Fibroblast of skin of abdomen (primary cell): ENCODE measurements around the gene GPC5.
A peak's percentile ranks its signal among the peaks of the same experiment; 100 is the strongest.
"Not testable (repeated sequence)": the region's sequence is repeated elsewhere in the genome, so short reads cannot be mapped to it uniquely, and the experiment has no call there.

ENCODE experiments used
- DNase-seq: peaks from one replicate; pipeline ENCODE4 v3.0.0-alpha.2; 2013

GPC5 gene

GRCh38 chr13:91722267-91722884 lies 324.0 kb downstream of the GPC5 start:
- DNase-seq = peak; percentile 31

- no peak for DNase-seq
Observed at GRCh38 chr13:91724591-91724990, 326.2 kb downstream of the GPC5 start.

GRCh38 chr13:91725646-91726045 lies 327.2 kb downstream of the GPC5 start:
- no peak for DNase-seq

- DNase-seq = no peak
Observed at GRCh38 chr13:91726671-91727070, 328.2 kb downstream of the GPC5 start.

- DNase-seq = no peak
Observed at GRCh38 chr13:91729859-91730258, 331.4 kb downstream of the GPC5 start.

- no peak for DNase-seq
Observed at GRCh38 chr13:91739751-91740150, 341.3 kb downstream of the GPC5 start.

- DNase-seq = no peak
Observed at GRCh38 chr13:91740756-91741155, 342.3 kb downstream of the GPC5 start.

GRCh38 chr13:91741925-91742324 lies 343.5 kb downstream of the GPC5 start:
- no peak for DNase-seq

- DNase-seq = no peak
Observed at GRCh38 chr13:91744284-91744683, 345.9 kb downstream of the GPC5 start.

- DNase-seq = no peak
Observed at GRCh38 chr13:91745967-91746366, 347.5 kb downstream of the GPC5 start.

GRCh38 chr13:91747186-91747585 lies 348.8 kb downstream of the GPC5 start:
- no peak for DNase-seq

- DNase-seq = no peak
Observed at GRCh38 chr13:91748416-91749089, 350.1 kb downstream of the GPC5 start.

- DNase-seq = no peak
Observed at GRCh38 chr13:91758724-91759123, 360.3 kb downstream of the GPC5 start.

- DNase-seq = no peak
Observed at GRCh38 chr13:91762957-91763356, 364.5 kb downstream of the GPC5 start.

GRCh38 chr13:91764527-91764926 lies 366.1 kb downstream of the GPC5 start:
- no peak for DNase-seq

- DNase-seq = no peak
Observed at GRCh38 chr13:91767651-91768050, 369.2 kb downstream of the GPC5 start.

- no peak for DNase-seq
Observed at GRCh38 chr13:91768746-91769145, 370.3 kb downstream of the GPC5 start.

- DNase-seq = no peak
Observed at GRCh38 chr13:91771229-91771628, 372.8 kb downstream of the GPC5 start.

- DNase-seq = no peak
Observed at GRCh38 chr13:91773591-91774227, 375.3 kb downstream of the GPC5 start.

- no peak for DNase-seq
Observed at GRCh38 chr13:91774397-91774796, 376.0 kb downstream of the GPC5 start.

- DNase-seq = no peak
Observed at GRCh38 chr13:91776611-91777193, 378.3 kb downstream of the GPC5 start.

- DNase-seq = no peak
Observed at GRCh38 chr13:91778123-91778522, 379.7 kb downstream of the GPC5 start.

- not testable (repeated sequence) for DNase-seq
Observed at GRCh38 chr13:91781982-91782691, 383.7 kb downstream of the GPC5 start.
